Panc1 (cell line): ENCODE data around the gene GGT5. TPM values are rescaled to one million over a fixed set of nuclear protein-coding genes. Genes with fewer than 3 reads are reported as not detected.

Experiments
- ATAC-seq: fragments of 200-7000 bp; cut with Tn5 transposase; 2 replicates; pipeline ENCODE4 v1.9.1; 2020; ENCODE audit warnings: mild to moderate bottlenecking, moderate library complexity
- BruUV-seq: library from RNA; stranded (reverse); fragments of 400-500 nt; replicated peaks from 2 replicates; lab custom pipeline; 2021; lab: Mats Ljungman, UMichigan
- CTCF ChIA-PET: fragments of 300-600 bp; sonication (Branson Sonifier 250); formaldehyde crosslinking; loops from one replicate; lab custom pipeline; 2022; ENCODE audit warnings: antibody characterized with exemption; lab: Charles Lee
- POLR2A ChIA-PET: fragments of 300-600 bp; sonication (Branson Sonifier 250); formaldehyde crosslinking; loops from one replicate; lab custom pipeline; 2022; ENCODE audit warnings: antibody characterized with exemption; lab: Charles Lee
- DNase-seq: peaks from one replicate; pipeline ENCODE4 v3.0.0-alpha.2; 2010; ENCODE audit warnings: low read depth, low spot score
- H3K27ac ChIP-seq: 2 replicates; pipeline ENCODE4 v1.5.1; 2011; ENCODE audit warnings: mild to moderate bottlenecking, low read length, inconsistent platforms
- H3K27me3 ChIP-seq: fragments of 200-500 bp; sonication (Bioruptor generic); 2 replicates; pipeline ENCODE4 v1.6.0; 2014; ENCODE audit warnings: low read length, inconsistent platforms; ENCODE audit not compliant: control insufficient read depth, insufficient read depth
- H3K36me3 ChIP-seq: fragments of 200-500 bp; sonication (Bioruptor generic); 2 replicates; pipeline ENCODE4 v1.5.1; 2014; ENCODE audit warnings: inconsistent platforms, mild to moderate bottlenecking, low read length, moderate library complexity; ENCODE audit not compliant: control insufficient read depth, insufficient read depth
- H3K4me1 ChIP-seq: 2 replicates; pipeline ENCODE4 v1.5.1; 2011; ENCODE audit warnings: inconsistent platforms, mild to moderate bottlenecking, low read length, moderate library complexity; ENCODE audit not compliant: control insufficient read depth, insufficient read depth
- H3K4me3 ChIP-seq, 2 experiments: 2 replicates each; pipeline ENCODE4 v1.5.1; 2011 to 2012; ENCODE audit warnings: low read depth in 2 of 2, low read length in 2 of 2, mild to moderate bottlenecking in 2 of 2, inconsistent platforms in 1 of 2, moderate library complexity in 1 of 2
- H3K9me3 ChIP-seq: fragments of 200-500 bp; sonication (Bioruptor generic); 2 replicates; pipeline ENCODE4 v1.5.1; 2014; ENCODE audit warnings: low read depth, mild to moderate bottlenecking, inconsistent platforms, low read length, moderate library complexity; ENCODE audit not compliant: control insufficient read depth, insufficient read depth
- POLR2AphosphoS5 ChIP-seq: IDR thresholded peaks from 2 replicates; pipeline ENCODE4 v1.6.1; 2012; ENCODE audit warnings: mild to moderate bottlenecking, low read depth, low read length, moderate library complexity
- SIN3A ChIP-seq: IDR thresholded peaks from 2 replicates; pipeline ENCODE4 v1.6.1; 2012; ENCODE audit warnings: low read depth, mild to moderate bottlenecking, low read length, moderate library complexity, borderline replicate concordance; ENCODE audit not compliant: insufficient read depth
- TCF7L2 ChIP-seq: IDR thresholded peaks from 2 replicates; pipeline ENCODE4 v1.6.1; 2011; ENCODE audit warnings: mild to moderate bottlenecking, low read depth, low read length, inconsistent platforms
- in situ Hi-C: cut with HindIII; loops from 2 replicates; pipeline ENCODE4 v1.10.0; 2016; ENCODE audit warnings: low sequenced_read_pairs, low pct_unique_long_range_greater_than_20kb
- intact Hi-C: fragments of 100-400 bp; cut with micrococcal nuclease; formaldehyde crosslinking; loops from one replicate; pipeline ENCODE4 v1.10.0; 2022; ENCODE audit not compliant: unreplicated experiment
- total RNA-seq: library from RNA; stranded (reverse); gene quantifications from one replicate; pipeline ENCODE4 v1.2.1, GENCODE V29; 2021; ENCODE audit not compliant: unreplicated experiment
- TF ChIP-seq, protein P1 (sequence below): fragments of 450-650 bp; IDR thresholded peaks from 2 replicates; pipeline ENCODE4 v1.5.1; 2017; ENCODE audit warnings: mild to moderate bottlenecking
- TF ChIP-seq, protein P2 (sequence below), 2 experiments: IDR thresholded peaks; 2 replicates each; pipeline ENCODE4 v1.6.1; 2011 to 2012; ENCODE audit warnings: low read depth in 2 of 2, control low read depth in 1 of 2, low read length in 1 of 2, mild to moderate bottlenecking in 1 of 2, moderate library complexity in 1 of 2; ENCODE audit not compliant: insufficient read depth in 1 of 2

Gene GGT5
- total RNA-seq, 1 experiment from 2014 or later = 3.6 TPM

DNA sequence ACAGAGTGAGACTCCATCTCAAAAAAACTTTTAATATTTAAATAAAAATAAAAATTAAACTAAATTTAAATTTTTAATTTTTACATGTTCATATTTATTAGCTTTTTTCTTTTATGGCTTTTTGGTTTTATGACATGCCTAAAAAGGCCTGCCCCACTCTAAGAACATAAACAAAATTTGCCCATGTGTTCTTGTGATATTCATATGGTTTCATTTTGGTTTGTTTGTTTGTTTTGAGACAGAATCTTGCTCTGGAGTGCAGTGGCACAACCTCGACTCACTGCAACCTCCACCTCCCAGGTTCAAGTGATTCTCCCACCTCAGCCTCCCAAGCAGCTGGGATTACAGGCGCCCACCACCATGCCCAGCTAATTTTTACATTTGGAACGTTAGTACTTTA is 35.9 kb downstream of the GGT5 start:
- Histone ChIP-seq H3K9me3 (peaks cover 8% of the 10 kb centered on the region; the same call in 1 of the 2 replicates), H3K27me3 (no peaks in the 10 kb centered on the region), H3K4me1 (peaks cover 27% of the 10 kb centered on the region), H3K27ac (peak overlapping the region; percentile 98), H3K4me3 (no peak overlapping the region), H3K36me3 (no peaks in the 10 kb centered on the region)
- ChIA-PET POLR2A (no interaction called here), CTCF (no interaction called here)
- in situ Hi-C loops = no loop called here
- ATAC-seq = no peak
- intact Hi-C loops = no loop called here
- TF ChIP-seq POLR2AphosphoS5 (no peak), TCF7L2 (no peak), SIN3A (no peak)
- TF ChIP-seq, protein P1, sequence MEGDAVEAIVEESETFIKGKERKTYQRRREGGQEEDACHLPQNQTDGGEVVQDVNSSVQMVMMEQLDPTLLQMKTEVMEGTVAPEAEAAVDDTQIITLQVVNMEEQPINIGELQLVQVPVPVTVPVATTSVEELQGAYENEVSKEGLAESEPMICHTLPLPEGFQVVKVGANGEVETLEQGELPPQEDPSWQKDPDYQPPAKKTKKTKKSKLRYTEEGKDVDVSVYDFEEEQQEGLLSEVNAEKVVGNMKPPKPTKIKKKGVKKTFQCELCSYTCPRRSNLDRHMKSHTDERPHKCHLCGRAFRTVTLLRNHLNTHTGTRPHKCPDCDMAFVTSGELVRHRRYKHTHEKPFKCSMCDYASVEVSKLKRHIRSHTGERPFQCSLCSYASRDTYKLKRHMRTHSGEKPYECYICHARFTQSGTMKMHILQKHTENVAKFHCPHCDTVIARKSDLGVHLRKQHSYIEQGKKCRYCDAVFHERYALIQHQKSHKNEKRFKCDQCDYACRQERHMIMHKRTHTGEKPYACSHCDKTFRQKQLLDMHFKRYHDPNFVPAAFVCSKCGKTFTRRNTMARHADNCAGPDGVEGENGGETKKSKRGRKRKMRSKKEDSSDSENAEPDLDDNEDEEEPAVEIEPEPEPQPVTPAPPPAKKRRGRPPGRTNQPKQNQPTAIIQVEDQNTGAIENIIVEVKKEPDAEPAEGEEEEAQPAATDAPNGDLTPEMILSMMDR = no peak
- TF ChIP-seq, protein P2, sequence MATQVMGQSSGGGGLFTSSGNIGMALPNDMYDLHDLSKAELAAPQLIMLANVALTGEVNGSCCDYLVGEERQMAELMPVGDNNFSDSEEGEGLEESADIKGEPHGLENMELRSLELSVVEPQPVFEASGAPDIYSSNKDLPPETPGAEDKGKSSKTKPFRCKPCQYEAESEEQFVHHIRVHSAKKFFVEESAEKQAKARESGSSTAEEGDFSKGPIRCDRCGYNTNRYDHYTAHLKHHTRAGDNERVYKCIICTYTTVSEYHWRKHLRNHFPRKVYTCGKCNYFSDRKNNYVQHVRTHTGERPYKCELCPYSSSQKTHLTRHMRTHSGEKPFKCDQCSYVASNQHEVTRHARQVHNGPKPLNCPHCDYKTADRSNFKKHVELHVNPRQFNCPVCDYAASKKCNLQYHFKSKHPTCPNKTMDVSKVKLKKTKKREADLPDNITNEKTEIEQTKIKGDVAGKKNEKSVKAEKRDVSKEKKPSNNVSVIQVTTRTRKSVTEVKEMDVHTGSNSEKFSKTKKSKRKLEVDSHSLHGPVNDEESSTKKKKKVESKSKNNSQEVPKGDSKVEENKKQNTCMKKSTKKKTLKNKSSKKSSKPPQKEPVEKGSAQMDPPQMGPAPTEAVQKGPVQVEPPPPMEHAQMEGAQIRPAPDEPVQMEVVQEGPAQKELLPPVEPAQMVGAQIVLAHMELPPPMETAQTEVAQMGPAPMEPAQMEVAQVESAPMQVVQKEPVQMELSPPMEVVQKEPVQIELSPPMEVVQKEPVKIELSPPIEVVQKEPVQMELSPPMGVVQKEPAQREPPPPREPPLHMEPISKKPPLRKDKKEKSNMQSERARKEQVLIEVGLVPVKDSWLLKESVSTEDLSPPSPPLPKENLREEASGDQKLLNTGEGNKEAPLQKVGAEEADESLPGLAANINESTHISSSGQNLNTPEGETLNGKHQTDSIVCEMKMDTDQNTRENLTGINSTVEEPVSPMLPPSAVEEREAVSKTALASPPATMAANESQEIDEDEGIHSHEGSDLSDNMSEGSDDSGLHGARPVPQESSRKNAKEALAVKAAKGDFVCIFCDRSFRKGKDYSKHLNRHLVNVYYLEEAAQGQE (IDR thresholded peaks at IDR 0.05; ENCODE audit: insufficient read depth in 1 of 2, low read depth in 2 of 2, low read length in 1 of 2) = no peak
- no peak for DNase-seq
- no TSS peak for BruUV-seq

DNA sequence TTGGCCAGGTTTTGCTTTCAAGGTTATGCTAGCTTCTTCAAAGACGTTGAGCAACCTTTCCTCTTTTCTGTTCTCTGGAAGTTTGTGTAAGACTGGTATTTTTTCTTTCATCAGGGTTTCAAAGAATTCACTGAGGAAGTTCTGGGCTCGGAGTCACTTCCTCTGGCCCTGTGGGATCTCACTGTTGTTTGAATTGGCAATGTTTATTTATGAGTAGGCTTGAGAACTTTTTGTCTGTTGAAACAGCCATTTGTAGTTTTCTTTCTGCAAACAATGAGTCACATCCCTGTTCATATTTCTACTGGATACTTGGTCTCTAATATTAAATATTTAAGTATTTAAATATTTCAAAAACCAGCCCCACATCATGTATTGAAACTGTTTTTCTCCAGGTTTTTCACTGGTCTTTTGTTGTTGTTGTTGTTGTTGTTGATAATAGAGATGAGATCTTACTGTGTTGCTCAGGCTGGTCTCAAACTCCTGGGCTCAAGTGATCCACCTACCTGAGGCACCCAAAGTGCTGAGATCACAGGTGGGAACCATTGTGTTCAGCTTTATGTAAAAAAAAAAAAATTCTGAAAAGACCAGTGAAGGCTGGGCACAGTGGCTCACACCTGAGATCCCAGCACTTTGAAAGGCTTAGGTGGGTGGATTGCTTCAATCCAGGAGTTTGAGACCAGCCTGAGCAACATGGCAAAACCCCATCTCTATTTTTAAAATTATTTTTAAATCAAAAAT is 36.7 kb downstream of the GGT5 start:
- ATAC-seq (peak; percentile 91), DNase-seq (peak; percentile 83)
- TF ChIP-seq TCF7L2 = peak; percentile 80
- no peak for TF ChIP-seq SIN3A
- TF ChIP-seq POLR2AphosphoS5 = peak; percentile 70
- TF ChIP-seq, protein P1 = no peak
- TF ChIP-seq, protein P2 (IDR thresholded peaks at IDR 0.05; ENCODE audit: insufficient read depth in 1 of 2, low read depth in 2 of 2, low read length in 1 of 2) = 0 out of 4 replicates have a peak, but pooled peaks of 1 of the 2 experiments have one; percentile 38
- in situ Hi-C loops = no loop called here
- Histone ChIP-seq H3K27me3 (no peaks in the 10 kb centered on the region), H3K36me3 (no peaks in the 10 kb centered on the region), H3K27ac (peak overlapping the region; percentile 98), H3K4me3 (peak overlapping the region in 1 of 2 experiments; percentile 27; a peak in 2 of 4 replicates), H3K4me1 (peaks cover 27% of the 10 kb centered on the region), H3K9me3 (peaks cover 8% of the 10 kb centered on the region; the same call in 1 of the 2 replicates)
- no TSS peak for BruUV-seq
- intact Hi-C loops = no loop called here
- ChIA-PET CTCF (no interaction called here), POLR2A (no interaction called here)
